GM19463 (cell line): ENCODE data around the gene GFRA4.

ENCODE experiments used
- ATAC-seq: cut with Tn5 transposase; IDR thresholded peaks from one replicate; pipeline ENCODE4 v1.9.1; 2021; ENCODE audit warnings: mild to moderate bottlenecking, moderate library complexity; ENCODE audit not compliant: unreplicated experiment

GFRA4 gene

GRCh38 chr20:3655131-3655405, 8.1 kb downstream of the GFRA4 start:
- ATAC-seq = no peak

GRCh38 chr20:3654326-3655130, 8.7 kb downstream of the GFRA4 start:
- ATAC-seq = no peak

GRCh38 chr20:3653921-3654320, 9.3 kb downstream of the GFRA4 start:
- ATAC-seq = no peak

- ATAC-seq = no peak
Measured at GRCh38 chr20:3652676-3653596, 10.3 kb downstream of the GFRA4 start.

- ATAC-seq = no peak
Measured at GRCh38 chr20:3652221-3652620, 11.0 kb downstream of the GFRA4 start.

GRCh38 chr20:3651204-3651962, 11.8 kb downstream of the GFRA4 start:
- no peak for ATAC-seq

GRCh38 chr20:3648951-3649350, 14.2 kb downstream of the GFRA4 start:
- ATAC-seq = no peak

- no peak for ATAC-seq
Measured at GRCh38 chr20:3647473-3647872, 15.7 kb downstream of the GFRA4 start.

- ATAC-seq = no peak
Measured at GRCh38 chr20:3646651-3647050, 16.5 kb downstream of the GFRA4 start.

- no peak for ATAC-seq
Measured at GRCh38 chr20:3646067-3646440, 17.1 kb downstream of the GFRA4 start.

- ATAC-seq = no peak
Measured at GRCh38 chr20:3645309-3646066, 17.7 kb downstream of the GFRA4 start.

GRCh38 chr20:3640259-3640658, 22.9 kb downstream of the GFRA4 start:
- ATAC-seq = no peak

- no peak for ATAC-seq
Measured at GRCh38 chr20:3635346-3635745, 27.9 kb downstream of the GFRA4 start.

GRCh38 chr20:3633913-3634478, 29.2 kb downstream of the GFRA4 start:
- ATAC-seq = no peak

- no peak for ATAC-seq
Measured at GRCh38 chr20:3632311-3633004, 30.7 kb downstream of the GFRA4 start.

GRCh38 chr20:3631534-3631933, 31.7 kb downstream of the GFRA4 start:
- no peak for ATAC-seq

- ATAC-seq = no peak
Measured at GRCh38 chr20:3630429-3630828, 32.8 kb downstream of the GFRA4 start.

- ATAC-seq = no peak
Measured at GRCh38 chr20:3629893-3630292, 33.3 kb downstream of the GFRA4 start.

GRCh38 chr20:3628502-3629314, 34.5 kb downstream of the GFRA4 start:
- ATAC-seq = no peak
